ENCODE data around the gene TOLLIP.
"Not testable (repeated sequence)": the region's sequence is repeated elsewhere in the genome, so short reads cannot be mapped to it uniquely, and the experiment has no call there.

TOLLIP gene

DNA sequence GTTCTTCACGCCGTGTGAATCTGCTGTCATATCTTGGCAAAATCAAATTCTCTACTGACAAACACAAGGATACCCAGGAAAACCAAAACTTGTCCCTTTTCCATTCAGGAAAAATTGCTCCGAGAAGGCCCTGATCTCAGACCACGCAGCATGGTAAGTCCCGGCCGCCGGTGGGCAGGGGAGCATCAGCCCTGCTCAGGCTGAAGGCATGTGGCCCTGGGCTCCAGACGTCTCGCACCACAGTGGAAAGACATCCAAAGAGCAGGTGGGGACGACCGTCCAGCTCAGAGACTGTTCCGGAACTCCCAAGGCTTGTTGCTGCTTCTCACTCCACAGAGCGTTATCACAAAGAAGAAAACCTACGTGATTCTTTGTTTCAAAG is 29.8 kb downstream of the TOLLIP start:
- no peak for DNase-seq

DNA sequence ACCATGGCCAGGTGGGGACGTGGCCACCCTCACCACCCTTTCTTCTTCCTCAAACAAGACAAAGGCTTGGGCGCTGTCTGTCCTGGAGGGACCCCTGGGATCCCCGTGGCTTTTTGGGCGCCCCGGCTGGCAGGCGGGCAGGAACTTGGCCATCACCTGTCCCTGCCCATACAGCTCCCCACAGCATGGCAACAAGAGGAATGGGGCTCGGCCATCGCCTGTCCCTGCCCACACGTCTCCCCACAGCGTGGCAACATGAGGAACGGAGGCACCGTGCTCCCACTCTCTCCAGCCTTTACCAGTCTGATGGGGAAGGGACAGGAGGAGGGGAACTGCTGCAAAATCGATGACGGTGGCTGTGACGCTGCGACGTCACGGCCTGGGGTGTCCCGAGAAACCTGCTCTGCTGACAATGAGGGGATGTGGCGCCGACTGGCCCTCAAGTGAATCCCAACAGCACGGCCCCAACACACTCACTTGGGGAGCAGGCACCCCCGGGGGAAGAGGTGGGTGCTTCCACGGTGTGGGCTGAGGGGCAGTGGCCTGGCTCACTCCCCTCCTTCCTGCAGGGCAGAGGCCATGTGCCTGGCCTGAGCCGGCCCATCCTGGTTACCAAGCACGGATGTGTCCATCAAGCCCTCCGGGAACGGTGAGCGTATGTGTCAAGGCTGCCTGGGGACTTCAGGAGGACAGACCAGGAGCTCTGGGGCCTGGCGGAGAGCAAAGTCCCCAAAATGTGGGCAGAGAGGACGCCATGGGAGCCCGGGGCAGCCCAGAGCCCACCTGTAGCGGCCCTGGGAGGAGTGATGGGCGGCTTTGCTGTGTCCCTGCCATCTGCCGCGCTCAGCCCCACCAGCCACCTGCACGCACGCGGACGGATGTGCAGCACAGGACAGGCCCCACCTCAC is 30.4 kb downstream of the TOLLIP start:
- no peak for DNase-seq

DNA sequence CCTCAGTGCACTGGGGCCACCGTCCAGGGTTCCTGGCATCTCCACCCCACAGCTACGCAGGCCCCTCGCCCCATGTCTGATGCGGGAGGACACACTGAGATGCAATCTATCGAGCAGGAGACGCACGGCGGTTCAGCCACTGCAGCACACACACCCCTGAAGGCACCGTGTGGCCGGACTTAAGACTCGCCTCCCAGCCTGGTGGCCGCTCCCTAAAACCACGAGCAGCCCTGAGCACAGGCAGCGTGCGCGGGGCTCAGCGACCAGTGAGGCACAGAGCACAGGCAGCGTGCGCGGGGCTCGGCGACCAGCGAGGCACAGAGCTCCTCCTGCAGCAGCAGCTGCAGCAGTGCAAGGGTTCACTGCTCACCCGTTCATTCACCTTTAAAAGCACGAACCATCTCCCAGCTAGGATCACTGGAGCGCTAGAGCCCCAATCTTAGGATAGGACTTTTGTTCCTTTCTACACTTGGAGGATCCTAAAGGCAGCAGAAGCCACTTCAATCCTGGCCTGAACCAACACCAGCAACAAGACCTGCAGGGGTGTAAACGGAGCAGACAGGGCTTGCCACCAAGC is 31.4 kb downstream of the TOLLIP start:
- DNase-seq = no peak

DNA sequence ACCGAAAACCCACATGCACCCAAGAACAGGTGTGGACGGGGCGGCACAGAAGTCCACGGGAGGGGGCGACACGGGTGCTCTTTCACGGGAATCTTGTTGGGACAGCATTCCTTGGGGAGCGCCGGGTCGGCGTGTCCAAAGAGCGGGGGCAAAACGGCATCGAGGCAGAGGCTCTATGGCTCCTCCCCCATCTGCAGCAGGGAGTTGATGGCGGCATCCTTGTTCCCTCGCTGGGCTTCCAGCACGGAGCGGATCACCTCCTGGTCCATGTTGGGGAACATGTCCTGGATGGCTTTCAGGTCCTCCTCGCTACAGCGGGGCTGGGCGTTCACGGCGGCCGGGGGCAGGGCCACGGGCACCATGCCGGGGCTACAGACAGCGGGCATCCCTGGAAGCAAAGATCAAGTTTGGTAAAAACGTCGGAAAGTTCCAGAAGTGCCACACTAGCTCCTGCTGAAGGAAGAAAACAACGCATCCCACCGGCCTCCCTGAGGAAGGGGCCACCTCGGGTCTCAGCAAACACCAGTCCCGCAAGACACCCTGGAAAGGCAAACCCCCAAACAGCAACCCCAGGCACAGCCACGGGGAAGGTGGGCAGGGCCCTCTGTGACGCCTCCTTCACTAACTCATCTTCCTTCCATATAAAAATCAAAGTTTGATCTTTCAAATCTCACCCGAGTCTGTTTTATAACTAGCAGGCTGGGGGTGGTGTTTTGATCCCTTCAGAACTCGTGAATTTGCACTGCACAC is 32.4 kb downstream of the TOLLIP start:
- DNase-seq = no peak

DNA sequence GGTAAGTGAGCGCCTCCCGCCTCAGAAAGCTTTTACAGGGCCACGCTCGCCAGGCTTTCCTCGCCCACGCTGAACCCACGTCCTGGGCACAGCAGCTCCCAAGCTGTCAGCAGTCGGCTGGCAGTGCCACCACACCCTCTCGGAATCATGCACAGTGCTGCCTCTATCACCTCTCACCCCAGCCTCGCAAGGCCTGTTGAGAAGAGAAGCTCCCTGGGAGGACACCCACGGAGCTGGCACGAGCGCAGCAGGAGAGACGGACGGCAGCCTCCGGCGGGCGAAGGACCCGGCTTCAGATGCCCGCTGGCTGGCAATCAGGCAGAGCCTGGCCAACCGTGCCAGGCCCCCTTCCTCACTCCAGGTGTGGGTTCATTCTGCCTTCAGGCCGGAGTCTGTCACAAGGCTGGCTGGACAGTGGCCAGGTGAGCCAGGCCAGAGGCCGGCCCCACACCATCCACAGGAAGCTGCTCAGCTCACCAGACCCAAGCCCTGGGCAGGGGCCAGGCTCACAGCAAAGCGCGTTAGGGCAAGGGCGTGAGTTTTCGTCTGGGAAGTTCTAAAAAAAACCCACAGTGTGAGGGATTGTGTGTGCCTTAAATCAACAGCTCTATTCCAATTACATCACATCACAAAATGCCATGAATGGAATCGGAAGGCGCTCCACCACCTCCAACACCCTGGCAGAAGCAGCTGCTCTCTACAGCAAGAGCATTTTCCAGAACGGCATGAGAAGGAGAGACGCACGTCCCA is 33.2 kb downstream of the TOLLIP start:
- DNase-seq = no peak

DNA sequence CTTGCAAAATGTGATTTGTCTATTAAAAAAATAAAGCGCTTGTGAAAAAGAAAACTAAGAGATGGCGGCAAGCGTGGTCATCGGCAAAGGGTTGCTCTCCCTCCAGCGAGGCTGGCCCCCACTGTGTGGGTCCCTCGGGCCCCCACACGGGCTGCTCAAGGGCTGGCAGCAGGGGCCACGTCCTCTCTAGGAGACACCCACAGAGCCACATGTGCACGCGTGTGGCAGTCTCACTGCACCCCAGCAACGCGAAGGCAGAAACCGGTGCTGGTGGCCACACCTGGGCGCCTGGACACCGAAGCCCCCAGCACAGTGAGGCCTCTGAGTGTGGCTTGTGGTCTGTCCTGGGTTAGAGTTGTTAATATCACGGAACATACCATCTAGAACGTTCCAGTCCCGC is 34.4 kb downstream of the TOLLIP start:
- no peak for DNase-seq

DNA sequence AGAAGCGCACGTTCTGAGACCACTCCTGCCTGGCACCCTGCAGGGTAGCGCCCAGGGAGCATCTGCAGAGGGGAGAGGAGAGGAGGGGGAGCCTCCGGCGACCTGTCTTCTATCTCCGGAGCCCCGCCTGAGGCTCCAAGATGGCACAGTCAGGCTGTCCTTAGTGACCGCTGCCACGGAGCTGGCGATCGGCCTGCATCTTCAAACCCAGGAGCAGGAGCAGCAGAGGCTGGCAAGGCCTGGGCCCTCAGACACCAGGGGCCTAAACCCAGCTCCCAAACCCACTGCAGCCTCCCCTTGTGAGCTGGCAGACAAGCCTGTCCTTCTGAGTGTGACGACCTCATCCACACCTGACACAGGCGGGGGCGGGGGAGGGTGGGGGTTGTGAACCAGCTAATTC is 34.9 kb downstream of the TOLLIP start:
- no peak for DNase-seq

DNA sequence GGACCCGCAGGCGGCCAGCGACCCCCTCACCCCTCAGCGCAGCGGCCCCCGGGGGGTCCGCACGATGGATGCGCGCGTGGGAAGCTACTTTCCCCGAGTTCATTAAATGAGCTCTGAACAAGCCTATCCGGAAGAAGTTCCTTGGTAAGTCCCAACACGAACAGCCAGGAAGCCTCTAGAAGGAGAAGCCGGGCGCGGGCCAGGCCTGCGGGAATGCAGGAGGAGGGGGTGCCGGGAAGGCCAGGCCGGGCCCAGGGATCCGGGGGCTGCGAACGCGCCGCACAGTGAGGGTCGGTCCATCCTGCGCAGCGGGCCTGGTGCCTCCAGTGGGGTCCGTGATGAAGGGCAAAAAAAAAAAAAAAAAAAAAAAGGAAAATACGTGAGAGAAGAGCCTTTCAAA is 36.9 kb downstream of the TOLLIP start:
- no peak for DNase-seq

DNA sequence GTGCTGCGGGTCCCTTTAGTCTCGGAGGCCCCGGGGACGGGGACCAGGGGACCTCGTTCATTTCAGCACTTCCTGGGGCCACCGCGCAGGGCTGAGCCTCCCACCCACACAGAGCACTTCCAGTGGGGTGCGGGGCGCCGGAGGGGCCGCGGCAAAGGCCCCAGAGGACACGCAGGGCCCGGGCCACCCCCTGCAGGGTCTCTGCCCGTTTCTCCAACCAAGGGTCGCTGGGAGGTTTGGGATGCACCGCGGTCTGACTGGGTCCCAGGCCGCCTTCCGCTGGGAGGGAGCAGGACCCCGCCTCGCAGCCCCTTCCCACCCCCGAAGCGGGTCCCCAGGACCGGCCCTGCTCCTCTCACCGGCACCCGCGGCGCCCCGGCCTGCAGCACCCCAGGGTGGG is 37.5 kb downstream of the TOLLIP start:
- no peak for DNase-seq

DNA sequence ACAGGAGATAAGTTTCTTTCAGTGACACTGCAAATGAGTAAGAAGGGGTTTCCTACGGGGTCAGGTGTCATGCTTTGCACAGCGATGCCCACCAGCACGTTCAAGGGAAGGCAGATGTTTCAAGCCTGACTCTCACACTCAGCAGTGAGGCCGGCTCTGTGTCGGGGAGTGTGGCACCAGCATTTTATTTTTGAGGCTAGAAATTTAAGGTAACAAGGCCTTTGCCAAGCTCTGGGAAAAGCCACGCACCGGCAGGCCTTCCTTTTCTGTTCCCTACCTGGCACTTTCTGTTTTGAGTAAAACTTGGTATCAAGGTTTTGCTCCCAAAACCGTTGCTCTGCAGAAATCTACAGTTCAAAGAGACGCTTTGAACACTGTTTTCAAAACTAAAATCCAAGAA is 38.0 kb downstream of the TOLLIP start:
- no peak for DNase-seq

DNA sequence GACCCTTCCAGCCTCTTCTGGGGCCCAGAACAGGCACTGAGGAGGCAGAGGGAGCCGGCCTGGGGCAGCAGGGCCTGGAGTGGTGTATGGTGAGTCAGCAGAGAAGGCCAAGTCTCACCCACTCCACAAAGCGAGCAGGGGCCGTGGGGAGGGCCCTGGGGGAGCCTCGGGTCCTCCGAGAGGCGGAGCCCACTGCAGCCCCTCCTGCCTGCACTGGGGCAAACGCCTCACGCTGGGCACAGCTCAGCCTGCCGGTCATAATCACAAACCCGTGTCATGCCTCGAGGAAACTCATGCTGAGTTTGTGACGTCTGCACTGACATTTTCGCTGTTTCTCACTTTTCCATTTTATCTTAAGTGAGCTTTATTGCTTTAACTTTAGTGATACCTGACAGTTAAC is 38.4 kb downstream of the TOLLIP start:
- DNase-seq = no peak

DNA sequence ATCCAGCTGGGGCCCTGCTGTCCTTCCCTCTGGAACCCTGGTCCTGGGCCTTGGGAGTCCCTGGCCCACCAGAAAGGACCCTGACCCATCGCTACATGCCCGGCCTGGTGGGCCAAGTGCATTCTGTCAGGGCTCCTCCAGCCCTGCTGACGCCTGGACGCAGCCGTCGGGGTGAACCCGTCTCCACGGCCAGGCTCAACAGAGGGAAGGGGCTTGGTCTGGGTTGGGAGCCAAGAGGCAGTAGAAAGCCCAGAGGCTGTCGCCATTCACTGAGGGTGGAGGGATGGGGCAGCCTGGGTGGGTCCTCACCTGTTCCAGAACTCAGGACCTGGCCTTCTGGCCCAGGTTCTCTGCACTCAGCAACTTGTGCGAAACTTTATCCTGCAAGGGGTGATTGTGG is 39.0 kb downstream of the TOLLIP start:
- DNase-seq = no peak

DNA sequence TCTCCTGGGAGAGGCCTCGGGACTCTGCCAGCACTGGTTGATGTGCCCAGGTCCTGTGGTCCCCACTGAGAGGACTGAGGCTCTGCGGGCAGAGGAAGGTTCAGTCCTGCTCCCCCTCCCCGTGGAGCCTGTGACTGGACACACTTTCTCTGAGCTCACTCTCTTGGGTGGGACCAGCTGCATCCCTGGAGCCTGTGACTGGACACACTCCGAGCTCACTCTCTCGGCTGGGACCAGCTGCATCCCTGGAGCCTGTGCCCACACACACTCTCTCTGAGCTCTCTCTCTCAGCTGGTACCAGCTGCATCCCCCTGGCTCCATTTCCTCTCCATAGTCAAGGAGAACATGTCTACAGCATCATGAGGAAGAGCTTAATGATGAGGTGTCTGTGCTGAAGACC is 39.5 kb downstream of the TOLLIP start:
- DNase-seq = no peak

DNA sequence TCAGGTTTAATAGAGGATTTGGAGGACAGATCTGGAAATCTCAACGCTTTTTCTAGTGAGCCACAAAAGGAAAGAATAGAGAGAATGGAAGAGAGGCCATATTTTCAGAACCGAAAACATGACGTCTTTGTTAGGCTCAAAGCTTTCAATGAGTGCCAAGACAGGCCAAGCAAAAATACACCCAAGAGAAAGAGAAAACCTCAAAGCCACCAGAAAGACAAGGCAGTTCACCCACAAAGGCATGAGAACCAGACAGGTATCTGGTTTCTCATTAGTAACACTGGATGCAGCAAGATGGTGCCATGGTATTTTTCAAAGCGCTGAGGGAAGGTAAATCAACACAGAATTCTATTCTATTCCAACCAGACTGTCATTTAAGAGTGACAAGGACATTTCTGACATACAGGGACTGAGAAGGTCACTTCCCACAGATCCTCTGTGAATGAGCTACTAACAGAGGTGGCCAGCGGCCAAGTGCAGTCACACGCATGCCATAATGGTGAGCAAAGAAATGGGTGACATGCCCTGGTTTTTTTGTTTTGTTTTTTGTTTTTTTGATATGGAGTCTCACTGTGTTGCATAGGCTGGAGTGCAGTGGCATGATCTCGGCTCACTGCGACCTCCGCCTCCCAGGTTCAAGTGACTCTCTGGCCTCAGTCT is 41.9 kb downstream of the TOLLIP start:
- DNase-seq = no peak

DNA sequence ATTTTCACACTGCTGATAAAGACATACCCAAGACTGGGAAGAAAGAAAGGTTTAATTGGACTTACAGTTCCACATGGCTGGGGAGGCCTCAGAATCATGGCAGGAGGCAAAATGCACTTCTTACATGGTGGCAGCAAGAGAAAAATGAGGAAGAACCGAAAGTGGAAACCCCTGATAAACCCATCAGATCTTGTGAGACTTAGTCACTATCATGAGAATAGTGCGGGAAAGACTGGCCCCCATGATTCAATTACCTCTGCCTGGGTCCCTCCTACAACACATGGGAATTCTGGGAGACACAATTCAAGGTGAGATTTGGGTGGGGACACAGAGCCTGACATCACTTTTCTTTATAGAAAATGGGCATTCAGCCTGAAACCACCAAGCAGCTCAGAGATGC is 42.5 kb downstream of the TOLLIP start:
- not testable (repeated sequence) for DNase-seq

DNA sequence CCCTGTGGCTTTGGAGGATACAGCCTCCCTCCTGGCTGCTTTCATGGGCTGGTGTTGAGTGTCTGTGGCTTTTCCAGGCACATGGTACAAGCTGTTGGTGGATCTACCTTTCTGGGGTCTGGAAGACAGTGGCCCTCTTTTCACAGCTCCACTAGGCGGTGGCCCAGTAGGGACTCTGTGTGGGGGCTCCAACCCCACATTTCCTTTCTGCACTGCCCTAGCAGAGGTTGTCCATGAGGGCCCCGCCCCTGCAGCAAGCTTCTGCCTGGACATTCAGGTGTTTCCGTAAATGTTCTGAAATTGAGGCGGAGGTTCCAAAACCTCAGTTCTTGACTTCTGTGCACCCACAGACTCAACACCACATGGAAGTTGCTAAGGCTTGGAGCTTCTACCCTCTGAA is 44.0 kb downstream of the TOLLIP start:
- DNase-seq = not testable (repeated sequence)

DNA sequence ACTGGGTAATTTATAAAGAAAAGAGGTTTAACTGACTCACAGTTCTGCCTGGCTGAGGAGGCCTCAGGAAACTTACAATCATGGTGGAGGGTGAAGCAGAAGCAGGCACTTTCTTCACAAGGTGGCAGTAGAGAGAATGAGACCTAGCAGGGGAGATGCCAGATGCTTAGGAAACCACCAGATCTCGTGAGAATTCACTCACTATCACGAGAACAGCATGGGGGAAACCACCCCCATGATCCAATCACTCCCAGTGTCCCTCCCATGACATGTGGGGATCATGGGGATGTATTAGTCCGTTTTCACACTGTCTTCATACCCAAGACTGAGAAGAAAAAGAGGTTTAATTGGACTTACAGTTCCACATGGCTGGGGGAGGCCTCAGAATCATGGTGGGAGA is 45.0 kb downstream of the TOLLIP start:
- peak; percentile 43 for DNase-seq

DNA sequence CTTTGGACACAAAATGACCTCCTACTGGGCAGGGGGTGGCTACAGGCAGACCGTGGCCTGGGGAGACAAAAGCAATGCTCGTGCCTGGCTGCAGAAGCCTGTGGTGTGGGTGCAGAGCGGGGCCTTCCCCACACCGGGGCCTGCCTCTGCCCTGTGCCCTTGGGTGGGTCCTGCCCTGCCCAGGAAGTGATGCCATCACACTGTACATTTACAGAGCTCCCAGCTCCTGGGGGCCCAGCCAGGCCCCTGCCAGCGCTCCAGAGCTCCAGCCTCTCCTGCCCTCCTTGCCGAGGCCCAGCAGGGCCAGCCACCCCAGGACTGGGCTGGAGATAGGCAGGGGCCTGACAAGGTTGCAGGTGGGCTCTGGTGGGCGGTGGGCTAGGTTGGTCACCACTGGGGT is 46.4 kb downstream of the TOLLIP start:
- DNase-seq = peak; percentile 12

DNA sequence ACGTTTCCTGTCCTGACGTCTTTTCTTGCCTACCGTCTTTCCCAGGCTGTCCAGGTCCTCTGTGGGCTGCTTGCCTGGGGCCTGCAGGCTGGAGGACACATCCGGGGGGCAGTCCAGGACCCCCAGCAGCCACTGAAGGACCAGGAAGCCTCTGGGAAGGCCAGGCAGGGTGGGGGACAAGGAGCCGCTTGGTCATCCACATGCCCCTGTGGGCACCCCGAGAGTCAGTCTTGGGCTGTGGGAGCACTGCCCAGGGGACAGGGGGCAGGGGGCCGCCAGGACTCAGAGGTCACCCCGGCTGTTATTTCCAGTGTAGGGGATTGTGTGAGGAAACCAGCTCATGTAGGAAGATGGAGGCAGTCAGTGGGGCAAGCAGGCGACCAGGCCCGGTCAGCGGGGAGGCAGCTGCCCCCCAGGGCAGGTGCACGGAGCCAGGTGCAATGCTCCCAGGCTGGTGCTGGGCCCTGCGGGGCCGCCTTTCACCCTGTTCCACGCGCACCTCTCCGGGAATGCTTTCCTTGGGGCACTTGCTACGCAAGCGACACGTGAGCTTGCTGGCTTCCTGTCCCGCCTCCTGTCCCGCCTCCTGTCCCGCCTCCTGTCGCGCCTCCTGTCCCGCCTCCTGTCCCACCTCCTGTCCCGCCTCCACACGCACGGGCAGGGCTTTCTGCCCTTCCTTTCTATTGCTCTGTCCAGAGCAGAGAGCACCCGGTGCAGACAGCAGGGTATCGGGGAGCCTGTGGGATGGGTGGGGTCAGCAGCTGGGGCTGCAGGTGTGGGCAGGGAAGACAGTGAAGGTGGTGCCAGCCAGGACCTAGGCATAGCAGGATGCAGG is 47.0 kb downstream of the TOLLIP start:
- DNase-seq = peak; percentile 91

DNA sequence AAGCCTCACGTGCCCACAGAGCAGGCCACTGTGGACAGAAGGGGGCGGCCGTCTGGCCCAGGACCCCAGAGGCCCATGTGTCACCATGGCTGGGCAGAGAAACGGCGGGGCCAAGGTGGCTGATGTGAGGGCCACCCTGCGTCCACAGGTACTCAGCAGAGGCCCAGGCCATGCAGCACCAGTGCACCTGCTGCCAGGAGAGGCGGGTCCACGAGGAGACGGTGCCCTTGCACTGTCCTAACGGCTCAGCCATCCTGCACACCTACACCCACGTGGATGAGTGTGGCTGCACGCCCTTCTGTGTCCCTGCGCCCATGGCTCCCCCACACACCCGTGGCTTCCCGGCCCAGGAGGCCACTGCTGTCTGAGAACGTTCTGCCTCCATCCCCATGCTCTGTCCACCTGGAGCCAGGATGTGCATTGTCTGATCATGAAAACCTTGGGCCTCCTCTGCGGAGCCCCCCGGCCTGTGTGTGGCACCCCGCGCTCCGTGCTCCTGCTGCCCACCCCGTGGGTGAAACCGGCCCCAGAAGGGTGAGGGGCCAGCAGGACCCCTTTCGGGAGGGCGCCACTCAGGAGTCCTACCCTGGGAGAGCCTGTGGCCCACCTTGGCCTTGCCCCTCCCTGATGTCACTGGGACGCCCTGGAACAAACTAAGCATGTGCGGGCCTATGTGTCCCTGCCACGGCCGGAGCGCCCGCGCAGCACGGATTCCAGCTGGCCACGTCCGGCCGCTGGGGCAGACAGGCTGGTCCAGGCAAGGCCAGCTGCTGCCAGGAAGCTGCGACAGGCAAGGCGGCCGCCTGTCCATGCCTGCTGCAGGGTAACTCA is 48.0 kb downstream of the TOLLIP start:
- no peak for DNase-seq

DNA sequence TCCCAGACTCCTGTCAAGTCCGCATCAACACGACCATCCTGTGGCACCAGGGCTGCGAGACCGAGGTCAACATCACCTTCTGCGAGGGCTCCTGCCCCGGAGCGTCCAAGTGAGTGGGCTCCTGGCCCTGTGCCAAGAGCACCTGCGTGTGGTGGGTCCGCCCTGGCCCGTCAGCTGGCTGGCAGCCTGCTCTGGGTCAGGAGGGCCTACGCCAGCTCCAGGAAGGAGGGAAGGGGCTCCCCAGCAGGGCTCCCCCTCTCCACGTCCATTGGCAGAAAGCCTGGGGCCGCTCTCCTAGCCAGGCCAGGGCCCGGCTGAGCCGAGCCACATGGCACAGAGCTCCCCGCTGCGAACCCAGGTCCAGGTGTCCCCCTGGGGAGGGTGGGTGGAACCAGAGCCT is 48.8 kb downstream of the TOLLIP start:
- DNase-seq = no peak
